ENCODE measurements around the gene OR10H3. TPM values are rescaled to one million over a fixed set of nuclear protein-coding genes. Genes with fewer than 3 reads are reported as not detected.

OR10H3 gene, protein sequence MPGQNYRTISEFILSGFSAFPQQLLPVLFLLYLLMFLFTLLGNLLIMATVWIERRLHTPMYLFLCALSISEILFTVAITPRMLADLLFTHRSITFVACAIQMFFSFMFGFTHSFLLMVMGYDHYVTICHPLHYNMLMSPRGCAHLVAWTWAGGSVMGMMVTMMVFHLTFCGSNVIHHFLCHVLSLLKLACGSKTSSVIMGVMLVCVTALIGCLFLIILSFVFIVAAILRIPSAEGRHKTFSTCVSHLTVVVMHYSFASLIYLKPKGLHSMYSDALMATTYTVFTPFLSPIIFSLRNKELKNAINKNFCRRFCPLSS
- not detected in 2 replicates for total RNA-seq

DNA sequence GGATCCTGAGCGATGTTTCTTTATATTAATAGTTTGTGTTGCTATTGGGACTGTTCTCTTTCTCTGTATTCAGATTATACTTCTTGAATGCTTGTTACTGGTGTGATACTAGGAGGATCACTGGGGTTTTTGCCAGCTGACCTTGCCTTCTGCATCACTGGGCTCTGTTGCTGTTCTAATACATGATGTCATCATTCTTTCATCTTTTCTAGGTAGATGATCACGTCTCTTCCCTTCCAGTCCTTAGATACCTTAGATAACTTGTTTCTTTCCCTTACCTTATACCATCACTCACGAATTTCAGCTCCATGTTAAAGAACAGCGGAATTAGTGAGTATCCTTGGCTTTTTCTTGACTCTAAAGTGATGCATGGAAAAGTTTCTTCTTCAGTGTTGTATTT, at the start of gene OR10H3:
TSS of gene OR10H3 (plus strand) at position 264 of the 400 bp plus-strand sequence. CDS start 3,408 bp downstream, outside the sequence.

GRCh38 chr19:15727724-15728123, 10.1 kb upstream of the OR10H3 start, which contains the start of gene OR10H2:
OR10H2 (plus strand) TSS chr19:15728024; CDS start chr19:15728044, 20 bp downstream.

DNA sequence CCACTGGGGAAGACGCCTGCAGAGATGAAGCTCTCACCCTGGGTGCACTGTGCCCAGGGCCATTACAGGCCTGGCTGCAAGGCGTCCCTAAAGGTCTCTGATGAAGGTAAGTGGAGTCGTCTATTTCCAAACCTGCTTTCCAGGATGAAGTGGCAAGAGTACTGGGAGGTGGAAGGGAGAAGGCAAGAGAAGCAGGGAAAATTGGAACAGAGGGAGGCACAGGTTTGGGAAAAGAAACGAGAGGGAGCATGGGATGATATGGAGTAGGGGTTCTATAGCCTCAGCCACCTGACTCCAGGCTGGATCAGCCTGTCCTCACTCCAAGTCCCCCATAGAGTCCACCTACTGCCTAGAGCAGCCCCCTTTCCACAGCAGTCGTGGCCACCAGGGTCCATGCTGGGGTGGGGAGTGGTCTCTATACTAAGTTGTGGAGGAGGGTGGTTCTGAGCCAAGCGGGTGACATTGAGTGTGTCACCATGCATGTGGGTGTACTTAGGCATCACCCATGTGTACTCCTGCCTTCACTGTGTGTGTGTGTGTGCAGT, 49.9 kb downstream of the OR10H3 start, which contains the start of gene OR10H5:
TSS of gene OR10H5 (plus strand) at position 51 of the 545 bp plus-strand sequence. CDS start 6,388 bp downstream, outside the sequence.

Other genes with a start within 250 kb of the OR10H3 start
- not detected in 2 replicates for gene CYP4F22, start 229.5 kb upstream of the OR10H3 start, total RNA-seq
- gene CYP4F8, start 122.8 kb upstream of the OR10H3 start, total RNA-seq, result not detected in 2 replicates
- gene CYP4F3, start 97.1 kb upstream of the OR10H3 start, total RNA-seq, result 0.48 and 6.0 TPM in 2 replicates
- 6.8 TPM in 1 of 2 replicates, not detected in the other for gene CYP4F12, start 64.9 kb upstream of the OR10H3 start, total RNA-seq
- not detected in 2 replicates for gene OR10H2, start 10.0 kb upstream of the OR10H3 start, total RNA-seq
- gene OR10H5, start 49.7 kb downstream of the OR10H3 start, total RNA-seq, result not detected in 2 replicates
- gene OR10H1, start 77.7 kb downstream of the OR10H3 start, total RNA-seq, result under 0.01 TPM in 1 of 2 replicates, not detected in the other
- 1.7 TPM in 1 of 2 replicates, not detected in the other for gene CYP4F2, start 160.1 kb downstream of the OR10H3 start, total RNA-seq
- 3.9 and 4.0 TPM in 2 replicates for gene CYP4F11, start 196.5 kb downstream of the OR10H3 start, total RNA-seq
- not detected in 2 replicates for gene OR10H4, start 211.0 kb downstream of the OR10H3 start, total RNA-seq

Measured in tracheal epithelial cell (primary cell).